Activated CD8-positive, alpha-beta memory T cell treated with anti-CD3 and anti-CD28 coated beads, Interleukin-2, amount 50 U/mL, for 4 hours (primary cell): ENCODE measurements around the gene COPA.

Experiments used
- DNase-seq: peaks from one replicate; pipeline ENCODE4 v3.0.0-alpha.2; 2020

Gene COPA

GRCh38 chr1:160261893-160262794 is 80.9 kb downstream of the COPA start, which contains the start of gene DCAF8:
DCAF8 (minus strand) TSS chr1:160262549; CDS start chr1:160244008, 18,541 bp downstream.
- peak; percentile 97 for DNase-seq

- peak; percentile 70 for DNase-seq
Observed at GRCh38 chr1:160261556-160261892, 81.5 kb downstream of the COPA start.

- no peak for DNase-seq
Observed at GRCh38 chr1:160260406-160261382, 82.4 kb downstream of the COPA start.

- no peak for DNase-seq
Observed at GRCh38 chr1:160258177-160258798, 84.8 kb downstream of the COPA start.

GRCh38 chr1:160257411-160258015 is 85.5 kb downstream of the COPA start:
- DNase-seq, result no peak

GRCh38 chr1:160256396-160257046 is 86.5 kb downstream of the COPA start:
- no peak for DNase-seq

GRCh38 chr1:160255781-160256300 is 87.2 kb downstream of the COPA start:
- no peak for DNase-seq

GRCh38 chr1:160251687-160252526 is 91.1 kb downstream of the COPA start:
- peak; percentile 59 for DNase-seq

- no peak for DNase-seq
Observed at GRCh38 chr1:160251011-160251410, 92.0 kb downstream of the COPA start.

- DNase-seq, result no peak
Observed at GRCh38 chr1:160247053-160247452, 96.0 kb downstream of the COPA start.

GRCh38 chr1:160245434-160245833 is 97.6 kb downstream of the COPA start:
- no peak for DNase-seq

GRCh38 chr1:160244209-160244608 is 98.8 kb downstream of the COPA start:
- DNase-seq, result no peak

- DNase-seq, result no peak
Observed at GRCh38 chr1:160243767-160244166, 99.3 kb downstream of the COPA start.

- DNase-seq, result no peak
Observed at GRCh38 chr1:160239582-160240299, 103.3 kb downstream of the COPA start.
